Suppressor macrophage treated with lipopolysaccharide for 1 hour (primary cell): Measurements from ENCODE around the gene TENM4.
A peak's percentile ranks its signal among the peaks of the same experiment; 100 is the strongest.

ENCODE experiments used
- DNase-seq, 3 donors: peaks; one replicate each; pipeline ENCODE4 v3.0.0-alpha.2; 2020 to 2022

TENM4 gene

GRCh38 chr11:79290761-79291160 lies 150.1 kb downstream of the TENM4 start:
- no peak for DNase-seq

- DNase-seq = peak in 1 of 3 donors; percentile 3
Measured at GRCh38 chr11:79287952-79288351, 152.9 kb downstream of the TENM4 start.

- peak in 2 of 3 donors; percentile 1 to 16 for DNase-seq
Measured at GRCh38 chr11:79285756-79286155, 155.1 kb downstream of the TENM4 start.

- no peak for DNase-seq
Measured at GRCh38 chr11:79276736-79277325, 164.0 kb downstream of the TENM4 start.

GRCh38 chr11:79274636-79275331 lies 166.0 kb downstream of the TENM4 start:
- DNase-seq = no peak

- DNase-seq = no peak
Measured at GRCh38 chr11:79273781-79274180, 167.0 kb downstream of the TENM4 start.

- DNase-seq = no peak
Measured at GRCh38 chr11:79269611-79270307, 171.1 kb downstream of the TENM4 start.

GRCh38 chr11:79266396-79266795 lies 174.4 kb downstream of the TENM4 start:
- DNase-seq = no peak

- DNase-seq = no peak
Measured at GRCh38 chr11:79265756-79266322, 175.0 kb downstream of the TENM4 start.

- no peak for DNase-seq
Measured at GRCh38 chr11:79264284-79264683, 176.5 kb downstream of the TENM4 start.

GRCh38 chr11:79263001-79263400 lies 177.8 kb downstream of the TENM4 start:
- DNase-seq = no peak

- no peak for DNase-seq
Measured at GRCh38 chr11:79262221-79262620, 178.6 kb downstream of the TENM4 start.

- DNase-seq = no peak
Measured at GRCh38 chr11:79261684-79262083, 179.1 kb downstream of the TENM4 start.

- no peak for DNase-seq
Measured at GRCh38 chr11:79259800-79260199, 181.0 kb downstream of the TENM4 start.

- no peak for DNase-seq
Measured at GRCh38 chr11:79258576-79258975, 182.3 kb downstream of the TENM4 start.

GRCh38 chr11:79255965-79256364 lies 184.9 kb downstream of the TENM4 start:
- DNase-seq = no peak

GRCh38 chr11:79253280-79253679 lies 187.6 kb downstream of the TENM4 start:
- DNase-seq = no peak

- DNase-seq = no peak
Measured at GRCh38 chr11:79249295-79249993, 191.4 kb downstream of the TENM4 start.

- DNase-seq = no peak
Measured at GRCh38 chr11:79244798-79245197, 196.0 kb downstream of the TENM4 start.

- DNase-seq = peak in 1 of 3 donors; percentile 5
Measured at GRCh38 chr11:79244241-79244772, 196.5 kb downstream of the TENM4 start.

GRCh38 chr11:79243422-79244210 lies 197.2 kb downstream of the TENM4 start:
- DNase-seq = no peak

- DNase-seq = no peak
Measured at GRCh38 chr11:79242616-79243015, 198.2 kb downstream of the TENM4 start.
